Lower leg skin (tissue), 4 donors: Measurements from ENCODE around the gene GRIK4. TPM values are rescaled to one million over a fixed set of nuclear protein-coding genes. Genes with fewer than 3 reads are reported as not detected.

Experiments used
- DNase-seq, 2 donors: peaks; one replicate each; pipeline ENCODE4 v3.0.0-alpha.2; 2019; ENCODE audit warnings: low spot score in 2 of 2
- H3K4me3 ChIP-seq: fragments of 200-600 bp; sonication (generic); 2 replicates; pipeline ENCODE4 v1.5.1; 2017; ENCODE audit warnings: mild to moderate bottlenecking, low read depth; ENCODE audit not compliant: poor library complexity, severe bottlenecking
- POLR2A ChIP-seq, 2 donors: fragments of 450-650 bp; IDR thresholded peaks; one replicate each; pipeline ENCODE4 v1.6.1; 2016 to 2017; ENCODE audit warnings: antibody characterized with exemption in 2 of 2, mild to moderate bottlenecking in 1 of 2, moderate library complexity in 1 of 2
- WGBS, 2 donors: methylation state at CpG; one replicate each; pipeline ENCODE4 v1.1.5; 2018; 5-methylcytosine and 5-hydroxymethylcytosine counted together
- intact Hi-C: fragments of 100-400 bp; cut with DNase I; formaldehyde crosslinking; loops from one replicate; pipeline ENCODE4 v1.15.0; 2023; ENCODE audit warnings: low total_unique reads
- total RNA-seq, 4 donors: library from RNA; depleted of rRNA; stranded (reverse); fragments of >200 nt; gene quantifications; one replicate each; pipeline ENCODE4 v1.1.0, GENCODE V29; 2016
- TF ChIP-seq, protein P1 (sequence below), 3 donors: fragments of 450-650 bp; IDR thresholded peaks; one replicate each; pipeline ENCODE4 v1.5.1; 2016; ENCODE audit warnings: antibody characterized with exemption in 3 of 3, mild to moderate bottlenecking in 3 of 3, moderate library complexity in 2 of 3

The GRIK4 gene
- total RNA-seq, 4 donors from 2014 or later = 0.06 to 0.67 TPM; not detected in 2

DNA sequence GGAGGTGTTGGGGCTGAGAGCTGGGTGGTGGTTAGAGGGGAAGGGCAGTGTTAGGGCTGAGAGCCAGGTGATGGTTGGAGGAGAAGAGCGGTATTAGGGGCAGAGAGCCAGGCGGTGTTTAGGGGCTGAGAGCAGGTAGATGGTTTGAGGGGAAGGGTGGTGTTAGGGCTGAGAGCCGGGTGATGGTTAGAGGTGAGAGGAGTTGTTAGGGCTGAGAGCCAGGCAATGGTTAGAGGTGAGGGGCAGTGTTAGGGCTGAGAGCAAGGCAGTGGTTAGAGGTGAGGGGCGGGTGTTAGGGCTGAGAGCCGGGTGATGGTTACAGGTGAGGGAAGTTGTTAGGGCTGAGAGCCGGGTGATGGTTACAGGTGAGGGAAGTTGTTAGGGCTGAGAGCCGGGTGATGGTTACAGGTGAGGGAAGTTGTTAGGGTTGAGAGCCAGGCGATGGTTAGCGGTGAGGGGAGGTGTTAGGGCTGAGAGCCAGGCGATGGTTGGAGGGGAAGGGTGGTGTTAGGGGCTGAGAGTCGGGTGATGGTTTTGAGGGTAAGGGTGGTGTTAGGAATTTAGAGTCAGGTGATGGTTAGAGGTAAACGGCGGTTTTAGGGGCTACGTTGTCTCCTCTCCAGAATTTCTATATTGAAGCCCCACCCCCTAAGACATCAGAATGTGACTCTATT, 282.4 kb downstream of the GRIK4 start:
- TF ChIP-seq, protein P1, sequence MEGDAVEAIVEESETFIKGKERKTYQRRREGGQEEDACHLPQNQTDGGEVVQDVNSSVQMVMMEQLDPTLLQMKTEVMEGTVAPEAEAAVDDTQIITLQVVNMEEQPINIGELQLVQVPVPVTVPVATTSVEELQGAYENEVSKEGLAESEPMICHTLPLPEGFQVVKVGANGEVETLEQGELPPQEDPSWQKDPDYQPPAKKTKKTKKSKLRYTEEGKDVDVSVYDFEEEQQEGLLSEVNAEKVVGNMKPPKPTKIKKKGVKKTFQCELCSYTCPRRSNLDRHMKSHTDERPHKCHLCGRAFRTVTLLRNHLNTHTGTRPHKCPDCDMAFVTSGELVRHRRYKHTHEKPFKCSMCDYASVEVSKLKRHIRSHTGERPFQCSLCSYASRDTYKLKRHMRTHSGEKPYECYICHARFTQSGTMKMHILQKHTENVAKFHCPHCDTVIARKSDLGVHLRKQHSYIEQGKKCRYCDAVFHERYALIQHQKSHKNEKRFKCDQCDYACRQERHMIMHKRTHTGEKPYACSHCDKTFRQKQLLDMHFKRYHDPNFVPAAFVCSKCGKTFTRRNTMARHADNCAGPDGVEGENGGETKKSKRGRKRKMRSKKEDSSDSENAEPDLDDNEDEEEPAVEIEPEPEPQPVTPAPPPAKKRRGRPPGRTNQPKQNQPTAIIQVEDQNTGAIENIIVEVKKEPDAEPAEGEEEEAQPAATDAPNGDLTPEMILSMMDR (IDR thresholded peaks at IDR 0.05) = no peak
- no peak for TF ChIP-seq POLR2A (IDR thresholded peaks at IDR 0.05)
- H3K4me3 ChIP-seq = no peak overlapping the region
- WGBS, 2 donors = 81 to 89% methylated on average over 14 of the region's 14 CpGs
- no peak for DNase-seq
- intact Hi-C loops = no loop called here

DNA sequence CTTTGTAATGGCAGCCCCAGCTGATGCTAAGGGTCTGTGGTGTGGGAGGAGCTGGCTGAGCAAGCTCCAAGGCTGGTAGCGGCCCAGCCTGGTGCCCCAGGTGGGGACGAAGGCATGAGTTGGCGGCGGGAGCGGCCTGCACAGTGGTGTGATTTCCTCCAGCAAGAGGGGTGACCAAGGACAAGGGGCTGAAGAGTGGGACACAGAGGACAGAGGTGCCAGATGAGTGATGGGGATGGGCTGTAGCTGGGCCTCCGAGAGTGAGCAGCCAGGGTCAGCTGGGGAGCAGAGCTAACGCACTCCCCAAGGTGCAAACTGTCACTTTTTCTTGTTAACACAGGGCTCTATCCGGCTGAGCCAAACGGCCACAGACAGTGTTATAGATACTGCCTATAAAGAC, 283.2 kb downstream of the GRIK4 start:
- intact Hi-C loops = no loop called here
- H3K4me3 ChIP-seq = no peak overlapping the region
- TF ChIP-seq, protein P1 (IDR thresholded peaks at IDR 0.05) = no peak
- TF ChIP-seq POLR2A (IDR thresholded peaks at IDR 0.05) = no peak
- DNase-seq = no peak
- 79 to 84% methylated on average over 9 of the region's 9 CpGs for WGBS, 2 donors

DNA sequence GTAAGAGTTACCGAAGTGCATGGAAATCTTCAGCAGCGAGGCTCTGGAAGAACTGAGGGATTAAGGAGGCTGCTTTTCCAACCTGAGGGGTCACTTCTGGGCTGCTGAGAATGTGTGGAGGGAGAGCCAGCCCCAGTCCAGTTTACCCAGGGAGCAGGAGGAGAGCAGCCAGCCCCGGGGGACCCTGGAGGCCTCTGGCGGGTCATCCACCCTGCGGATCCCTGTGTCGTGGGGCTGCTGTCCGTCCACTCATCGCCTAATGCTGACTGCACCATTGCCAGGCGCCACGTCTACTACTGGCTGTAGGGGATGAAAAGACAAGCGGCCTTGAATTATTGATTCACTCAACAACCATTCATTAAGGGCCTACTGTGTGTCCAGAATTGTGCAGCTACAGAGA, 283.6 kb downstream of the GRIK4 start:
- WGBS, 2 donors = 83 to 90% methylated on average over 11 of the region's 11 CpGs
- H3K4me3 ChIP-seq = no peak overlapping the region
- DNase-seq = no peak
- no peak for TF ChIP-seq POLR2A (IDR thresholded peaks at IDR 0.05)
- TF ChIP-seq, protein P1 (IDR thresholded peaks at IDR 0.05) = no peak
- intact Hi-C loops = no loop called here

DNA sequence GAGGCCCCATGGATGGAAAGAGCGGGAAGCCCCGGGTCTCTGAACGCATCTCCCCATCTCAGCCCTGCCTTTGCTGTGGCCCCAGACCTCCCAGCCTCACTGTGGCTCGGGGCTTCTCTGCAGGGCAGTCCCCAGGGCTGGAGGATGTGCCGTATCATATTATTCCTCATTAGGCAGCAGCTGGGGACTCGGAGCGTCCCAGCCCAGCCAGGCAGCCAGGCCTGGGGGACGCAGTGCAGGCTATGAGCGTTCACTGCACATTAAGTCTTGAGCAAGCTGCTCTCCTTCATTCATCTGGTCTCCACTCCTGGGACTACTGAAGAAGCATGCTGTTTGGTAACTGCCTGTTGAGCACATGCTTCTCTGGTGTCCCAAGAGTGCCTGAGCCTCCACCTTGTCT, 285.6 kb downstream of the GRIK4 start:
- 68 to 74% methylated on average over 9 of the region's 9 CpGs for WGBS, 2 donors
- no peak for DNase-seq

DNA sequence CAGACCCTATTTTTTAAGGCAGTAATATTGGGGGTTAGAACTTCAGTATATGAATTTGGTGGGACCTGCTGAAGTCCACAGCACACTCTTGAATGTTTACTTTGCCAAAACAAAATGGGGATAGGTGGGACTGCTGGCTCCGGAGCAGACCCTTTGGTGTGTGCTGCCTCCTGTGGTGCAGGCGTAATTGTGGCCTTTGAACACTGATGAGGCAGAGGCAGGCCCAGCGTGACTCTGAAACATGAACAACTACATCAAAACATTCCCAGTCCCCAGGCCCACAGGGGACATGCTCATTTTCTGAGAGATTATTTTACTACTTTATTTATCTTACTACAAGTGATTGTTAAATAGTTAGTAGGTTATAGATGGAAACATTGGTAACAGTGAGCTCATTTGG, 287.3 kb downstream of the GRIK4 start:
- TF ChIP-seq, protein P1 (IDR thresholded peaks at IDR 0.05) = no peak
- TF ChIP-seq POLR2A (IDR thresholded peaks at IDR 0.05) = no peak
- H3K4me3 ChIP-seq = no peak overlapping the region
- 88% methylated on average over 3 of the region's 3 CpGs for WGBS, 2 donors
- DNase-seq = no peak
- intact Hi-C loops = no loop called here

More for the DNA sequence above, 285.6 kb downstream of the GRIK4 start:
- H3K4me3 ChIP-seq = no peak overlapping the region
- intact Hi-C loops = no loop called here
- TF ChIP-seq, protein P1 (IDR thresholded peaks at IDR 0.05) = no peak
- TF ChIP-seq POLR2A (IDR thresholded peaks at IDR 0.05) = no peak

DNA sequence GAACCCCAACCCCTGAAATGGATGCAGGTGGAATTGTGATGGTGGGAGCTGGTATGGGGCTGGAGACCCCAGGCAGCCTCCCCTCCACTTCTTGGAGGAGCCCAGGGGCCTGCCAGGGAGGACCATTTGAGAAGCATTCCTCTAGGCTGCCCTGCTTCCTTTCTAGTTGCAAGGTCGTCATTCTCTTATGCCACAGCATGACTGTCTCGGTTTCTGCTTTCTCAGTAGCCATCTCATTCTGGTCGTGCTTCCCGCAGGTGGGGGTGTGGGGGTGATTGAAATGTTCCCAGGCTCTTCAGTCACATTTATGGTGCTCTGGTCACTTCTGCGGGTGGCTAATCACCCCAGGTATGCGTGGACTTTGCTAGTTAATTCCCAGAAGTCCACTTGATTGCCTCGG, 288.7 kb downstream of the GRIK4 start:
- TF ChIP-seq, protein P1 (IDR thresholded peaks at IDR 0.05) = no peak
- no peak for TF ChIP-seq POLR2A (IDR thresholded peaks at IDR 0.05)
- no peak for DNase-seq
- 81 to 83% methylated on average over 7 of the region's 7 CpGs for WGBS, 2 donors
- intact Hi-C loops = loop anchor here (5.0 kb wide), 1 partner anchor 288 kb away; the partner anchor contains the start of gene GRIK4
- H3K4me3 ChIP-seq = no peak overlapping the region
